H1 (cell line): ENCODE data around the gene FHIT. TPM values are rescaled to one million over a fixed set of nuclear protein-coding genes. Genes with fewer than 3 reads are reported as not detected.

ENCODE experiments used
- CTCF ChIA-PET: fragments of 300-600 bp; sonication (Branson Sonifier 250); formaldehyde crosslinking; loops from one replicate; lab custom pipeline; 2021; ENCODE audit not compliant: partially characterized antibody; lab: Charles Lee
- POLR2A ChIA-PET: fragments of 300-600 bp; sonication (Branson Sonifier 250); formaldehyde crosslinking; loops from one replicate; lab custom pipeline; 2021; ENCODE audit warnings: inconsistent platforms; ENCODE audit not compliant: partially characterized antibody; lab: Charles Lee
- DNase-seq, 2 experiments: peaks; one replicate each; pipeline versions ENCODE4 v3.0.0 to v3.0.0-alpha.2; 2010 to 2022; ENCODE audit warnings: low spot score in 2 of 2, low read depth in 1 of 2, mixed read lengths in 1 of 2
- FAIRE-seq: peaks from 2 replicates; lab custom pipeline; 2011; peaks lifted over from hg19 to GRCh38; lab: Jason Lieb, UNC
- H2AFZ ChIP-seq: 2 replicates; pipeline ENCODE4 v1.8.1; 2012; ENCODE audit warnings: low read length, inconsistent platforms
- H2AK5ac ChIP-seq: 2 replicates; pipeline ENCODE4 v1.6.1; 2013; ENCODE audit warnings: low read depth, low read length
- H2BK120ac ChIP-seq: replicated peaks from 2 replicates; pipeline ENCODE3; 2013; ENCODE audit warnings: low read depth, low read length, inconsistent platforms
- H2BK12ac ChIP-seq: 2 replicates; pipeline ENCODE4 v1.6.1; 2013; ENCODE audit warnings: low read depth, low read length
- H2BK15ac ChIP-seq: 2 replicates; pipeline ENCODE4 v1.6.1; 2013; ENCODE audit warnings: low read length
- H2BK20ac ChIP-seq: 2 replicates; pipeline ENCODE4 v1.6.1; 2013; ENCODE audit warnings: low read length
- H2BK5ac ChIP-seq: 2 replicates; pipeline ENCODE4 v1.6.1; 2013; ENCODE audit warnings: low read depth, low read length
- H3K14ac ChIP-seq: 2 replicates; pipeline ENCODE4 v1.6.1; 2013; ENCODE audit warnings: inconsistent platforms; ENCODE audit not compliant: insufficient read length
- H3K18ac ChIP-seq: 2 replicates; pipeline ENCODE4 v1.6.1; 2013; ENCODE audit warnings: low read length; ENCODE audit errors: extremely low read depth
- H3K23ac ChIP-seq: 2 replicates; pipeline ENCODE4 v1.6.1; 2013; ENCODE audit warnings: inconsistent platforms; ENCODE audit not compliant: insufficient read length
- H3K23me2 ChIP-seq: 2 replicates; pipeline ENCODE4 v1.6.1; 2013; ENCODE audit warnings: low read depth, low read length
- H3K27ac ChIP-seq: 2 replicates; pipeline ENCODE4 v1.6.1; 2011; ENCODE audit warnings: low read depth, low read length, inconsistent platforms
- H3K27me3 ChIP-seq, 4 experiments: replicated peaks in 1 of 4; 1 replicate in 1 of 4; 2 replicates in 3 of 4; pipeline versions ENCODE4 v1.6.1 to v1.8.1; 2011 to 2013; ENCODE audit warnings: low read length in 3 of 4, mild to moderate bottlenecking in 3 of 4, inconsistent platforms in 2 of 4, mixed read lengths in 2 of 4, moderate library complexity in 1 of 4; ENCODE audit not compliant: control insufficient read depth in 3 of 4, insufficient read depth in 3 of 4; ENCODE audit errors: extremely low read depth in 1 of 4
- H3K36me3 ChIP-seq, 4 experiments: 2 replicates each; pipeline versions ENCODE4 v1.6.1 to v1.8.1; 2011 to 2013; ENCODE audit warnings: mild to moderate bottlenecking in 4 of 4, low read length in 3 of 4, moderate library complexity in 2 of 4, control low read depth in 1 of 4, inconsistent platforms in 1 of 4; ENCODE audit not compliant: insufficient read depth in 4 of 4, control insufficient read depth in 2 of 4
- H3K4ac ChIP-seq: replicated peaks from 2 replicates; pipeline ENCODE3; 2013; ENCODE audit warnings: low read length, low read depth, mixed read lengths, inconsistent platforms; ENCODE audit not compliant: insufficient read length
- H3K4me1 ChIP-seq, 4 experiments: replicated peaks in 1 of 4; 1 replicate in 1 of 4; 2 replicates in 3 of 4; pipeline versions ENCODE4 v1.6.1 to v1.8.1; 2011 to 2013; ENCODE audit warnings: low read length in 3 of 4, inconsistent platforms in 2 of 4, mixed read lengths in 1 of 4; ENCODE audit not compliant: insufficient read depth in 4 of 4, control insufficient read depth in 3 of 4
- H3K4me2 ChIP-seq, 2 experiments: 2 replicates each; pipeline versions ENCODE4 v1.6.1 to v1.8.1; 2011 to 2013; ENCODE audit warnings: low read depth in 2 of 2, low read length in 2 of 2, control low read depth in 1 of 2, inconsistent platforms in 1 of 2, mild to moderate bottlenecking in 1 of 2; ENCODE audit not compliant: insufficient read depth in 1 of 2
- H3K4me3 ChIP-seq, 4 experiments: fragments of 200-600, 300-600 bp in 1 of 4; sonication (generic), shearing (Covaris generic), sonication (Bioruptor Twin) in 1 of 4; 2 replicates each; pipeline versions ENCODE4 v1.5.1 to v1.8.1; 2011 to 2016; ENCODE audit warnings: low read length in 4 of 4, low read depth in 3 of 4, control low read depth in 2 of 4, inconsistent platforms in 2 of 4, mild to moderate bottlenecking in 2 of 4, mixed read lengths in 1 of 4, moderate library complexity in 1 of 4; ENCODE audit not compliant: insufficient read depth in 2 of 4; ENCODE audit errors: extremely low read depth in 1 of 4
- H3K56ac ChIP-seq: replicated peaks from 2 replicates; pipeline ENCODE3; 2013; ENCODE audit warnings: low read depth, mild to moderate bottlenecking, mixed read lengths, low read length, inconsistent platforms; ENCODE audit not compliant: insufficient read length
- H3K79me1 ChIP-seq: 2 replicates; pipeline ENCODE4 v1.6.1; 2013; ENCODE audit warnings: low read depth, low read length, control low read depth
- H3K79me2 ChIP-seq, 2 experiments: 2 replicates each; pipeline versions ENCODE4 v1.6.1 to v1.8.1; 2012 to 2013; ENCODE audit warnings: low read length in 2 of 2, mild to moderate bottlenecking in 2 of 2, inconsistent platforms in 1 of 2; ENCODE audit not compliant: insufficient read depth in 2 of 2, control insufficient read depth in 1 of 2
- H3K9ac ChIP-seq, 4 experiments: replicated peaks in 1 of 4; 1 replicate in 1 of 4; 2 replicates in 3 of 4; pipeline versions ENCODE4 v1.6.1 to v1.8.1; 2011 to 2013; ENCODE audit warnings: low read depth in 3 of 4, low read length in 3 of 4, control low read depth in 2 of 4, mild to moderate bottlenecking in 2 of 4, moderate library complexity in 2 of 4, inconsistent platforms in 1 of 4; ENCODE audit errors: extremely low read depth in 1 of 4
- H3K9me3 ChIP-seq, 2 experiments: 2 replicates each; pipeline versions ENCODE4 v1.6.1 to v1.8.1; 2012 to 2013; ENCODE audit warnings: mild to moderate bottlenecking in 2 of 2, moderate library complexity in 2 of 2, control low read depth in 1 of 2, inconsistent platforms in 1 of 2, low read depth in 1 of 2, low read length in 1 of 2, mixed read lengths in 1 of 2; ENCODE audit not compliant: insufficient read depth in 2 of 2
- H4K20me1 ChIP-seq, 2 experiments: replicated peaks in 1 of 2; 2 replicates each; pipeline versions ENCODE3 to v1.8.1; 2011 to 2013; ENCODE audit warnings: inconsistent platforms in 2 of 2, low read length in 2 of 2, mild to moderate bottlenecking in 1 of 2; ENCODE audit not compliant: insufficient read depth in 2 of 2, control insufficient read depth in 1 of 2
- H4K5ac ChIP-seq: 2 replicates; pipeline ENCODE4 v1.6.1; 2013; ENCODE audit warnings: low read length, low read depth, mixed read lengths, inconsistent platforms; ENCODE audit not compliant: insufficient read length
- H4K8ac ChIP-seq: 2 replicates; pipeline ENCODE4 v1.8.0; 2013; ENCODE audit warnings: mild to moderate bottlenecking, moderate library complexity, low read length, inconsistent platforms; ENCODE audit not compliant: insufficient read depth; ENCODE audit errors: extremely low read depth
- H4K91ac ChIP-seq: replicated peaks from 2 replicates; pipeline ENCODE3; 2013; ENCODE audit warnings: low read length, mixed read lengths, inconsistent platforms; ENCODE audit not compliant: insufficient read length
- CHD1 ChIP-seq: IDR thresholded peaks from 2 replicates; pipeline ENCODE4 v1.6.1; 2012; ENCODE audit warnings: low read depth, low read length, improper control_type of control experiment
- KDM1A ChIP-seq: fragments of 200-600, 300-600 bp; sonication (generic); IDR thresholded peaks from 2 replicates; pipeline ENCODE4 v1.7.1; 2016; ENCODE audit warnings: mild to moderate bottlenecking, low read length, borderline replicate concordance
- NRF1 ChIP-seq: IDR thresholded peaks from 2 replicates; pipeline ENCODE4 v1.6.1; 2011; ENCODE audit warnings: mild to moderate bottlenecking, low read depth, low read length, improper control_type of control experiment
- POU5F1 ChIP-seq: IDR thresholded peaks from 2 replicates; pipeline ENCODE4 v1.6.1; 2011; ENCODE audit warnings: low read depth, mild to moderate bottlenecking, low read length, moderate library complexity
- RAD21 ChIP-seq, 2 experiments: IDR thresholded peaks in 1 of 2; conservative IDR thresholded peaks in 1 of 2; 2 replicates each; pipeline ENCODE4 v1.6.1; 2011; ENCODE audit warnings: low read depth in 2 of 2, low read length in 2 of 2, improper control_type of control experiment in 1 of 2, inconsistent platforms in 1 of 2, mild to moderate bottlenecking in 1 of 2, moderate library complexity in 1 of 2
- SIRT6 ChIP-seq: IDR thresholded peaks from one replicate; pipeline ENCODE4 v1.7.1; 2012; ENCODE audit warnings: low read length, inconsistent platforms
- SRF ChIP-seq: IDR thresholded peaks from 2 replicates; pipeline ENCODE4 v1.6.1; 2011; ENCODE audit warnings: mild to moderate bottlenecking, low read depth, low read length, moderate library complexity
- WGBS, 2 experiments: shearing (Covaris generic) in 1 of 2; methylation state at CpG; one replicate each; pipeline versions ENCODE4 v1.1.6 to v1.1.7; 2013 to 2015; ENCODE audit warnings: low lambda C conversion rate in 2 of 2, mixed read lengths in 2 of 2, inconsistent platforms in 1 of 2, low coverage in 1 of 2, missing lambda C conversion rate in 1 of 2; ENCODE audit not compliant: insufficient replicate concordance in 2 of 2, insufficient coverage in 1 of 2, insufficient read length in 1 of 2; ENCODE audit errors: extremely low coverage in 1 of 2, missing lambda C conversion rate in 1 of 2; 5-methylcytosine and 5-hydroxymethylcytosine counted together
- polyA plus RNA-seq, 7 experiments: library from polyadenylated mRNA; depleted of rRNA in 3 of 7; stranded (reverse) in 5 of 7; unstranded in 2 of 7; fragments of >200 nt in 5 of 7; fragments of 200-250 nt in 2 of 7; gene quantifications; 1 replicate in 5 of 7; 2 replicates in 1 of 7; 4 replicates in 1 of 7; pipeline versions ENCODE4 v1.2.1 to v1.2.3, GENCODE V29; 2011 to 2013; ENCODE audit warnings: missing spikeins in 2 of 7, mixed read lengths in 2 of 7
- total RNA-seq: library from RNA; stranded (reverse); fragmentation: NEBNext Ultra II Directional; extraction: Animal tissue kit (Norgen Biotek cat#: 25700); gene quantifications from 2 replicates; pipeline ENCODE4 v1.2.1, GENCODE V29; 2021

FHIT gene
- total and polyA plus RNA-seq, 2 of the 8 experiments (the other 6 are each of a cell fraction or from before 2014, with no cell fraction given), result 1.2 to 3.2 TPM

DNA sequence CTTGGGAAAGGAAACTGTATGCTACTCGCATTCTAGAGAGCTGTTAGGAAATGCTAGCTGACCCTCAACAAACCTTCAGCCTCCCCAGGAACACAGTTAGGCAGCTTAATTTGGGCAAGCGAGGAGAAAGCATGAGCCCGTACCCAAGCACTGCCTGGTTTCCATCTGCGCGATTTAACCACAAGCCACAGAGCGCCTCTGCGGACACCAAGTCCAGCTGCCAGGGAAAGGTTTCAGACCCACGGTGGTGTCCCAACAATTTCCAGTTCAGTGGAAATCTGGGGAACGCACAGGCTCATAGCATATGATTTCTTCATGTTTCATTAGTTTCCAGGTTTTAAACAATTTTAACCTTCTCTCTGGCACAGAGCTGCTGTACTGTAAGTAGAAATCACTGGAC is 617.6 kb downstream of the FHIT start:
- Histone ChIP-seq H2BK15ac (no peak overlapping the region), H3K56ac (no peak overlapping the region), H4K5ac (no peak overlapping the region), H4K8ac (no peak overlapping the region), H3K27ac (no peak overlapping the region), H3K36me3 (no peaks in the 10 kb centered on the region), H3K23ac (no peak overlapping the region), H3K4me3 (no peak overlapping the region), H2BK120ac (no peak overlapping the region), H2BK20ac (no peak overlapping the region), H3K9me3 (no peaks in the 10 kb centered on the region), H3K18ac (no peak overlapping the region), H2BK5ac (no peak overlapping the region), H2BK12ac (no peak overlapping the region; the same call in 1 of the 2 replicates), H2AFZ (no peak overlapping the region; the same call in 1 of the 2 replicates), H3K9ac (no peak overlapping the region), H2AK5ac (no peak overlapping the region), H3K4ac (no peak overlapping the region), H4K20me1 (no peaks in the 10 kb centered on the region), H3K23me2 (no peaks in the 10 kb centered on the region; the same call in 1 of the 2 replicates), H3K4me2 (no peak overlapping the region), H3K27me3 (no peaks in the 10 kb centered on the region), H3K79me1 (no peaks in the 10 kb centered on the region), H3K79me2 (no peaks in the 10 kb centered on the region), H3K4me1 (peaks cover 0 to 5% (median 3%) of the 10 kb centered on the region in 4 experiments; a peak in 3 of 7 replicates), H4K91ac (peak overlapping the region; percentile 13), H3K14ac (no peak overlapping the region)
- ChIA-PET POLR2A (no interaction called here), CTCF (interaction anchor here (0.6 to 1.5 kb wide), 3 partner anchors 11 to 344 kb away, joined by 3 to 5 read pairs (median 3); no protein-coding TSS in a partner anchor)
- FAIRE-seq, result no peak
- 92% methylated on average over 9 of the region's 9 CpGs; no CpG with 5 or more reads in 1 of the 2 experiments for WGBS, 2 experiments
- no peak for DNase-seq
- no peak for TF ChIP-seq KDM1A
- no peak for TF ChIP-seq SRF
- TF ChIP-seq SIRT6, result no peak
- TF ChIP-seq RAD21 (IDR thresholded peaks at IDR 0.05 in 1 of 2, conservative IDR thresholded peaks at IDR 0.05 in 1 of 2; ENCODE audit: low read depth in 2 of 2, low read length in 2 of 2), result no peak
- no peak for TF ChIP-seq POU5F1
- no peak for TF ChIP-seq NRF1
- no peak for TF ChIP-seq CHD1
